ENCODE results near the gene PPP2R3A. TPM values are rescaled to one million over a fixed set of nuclear protein-coding genes. Genes with fewer than 3 reads are reported as not detected.

The PPP2R3A gene
- total RNA-seq, 1 experiment from 2014 or later: not detected

- no peaks in the 10 kb centered on the region for H3K4me1 ChIP-seq (ENCODE audit: low read length)
These were observed 1.2 kb upstream of the PPP2R3A start for GRCh38 chr3:135964160-135964955.

GRCh38 chr3:135965129-135965505 lies 411 bp upstream of the PPP2R3A start:
- H3K4me2 ChIP-seq (ENCODE audit: low read depth, low read length, poor library complexity, severe bottlenecking): no peak overlapping the region
- no peak for DNase-seq
- no peaks in the 10 kb centered on the region for H3K36me3 ChIP-seq (ENCODE audit: insufficient read depth, low read length)
- H2AFZ ChIP-seq (ENCODE audit: low read length): no peak overlapping the region
- H3K9me2 ChIP-seq (replicated peaks; ENCODE audit: insufficient read depth, low read length): no peaks in the 10 kb centered on the region
- H3K27ac ChIP-seq (ENCODE audit: low read length): no peak overlapping the region
- no peaks in the 10 kb centered on the region for H3K4me1 ChIP-seq (ENCODE audit: low read length)
- H3K79me2 ChIP-seq (ENCODE audit: low read length): no peaks in the 10 kb centered on the region
- no peak overlapping the region for H3K9ac ChIP-seq (ENCODE audit: low read length)
- H3K27me3 ChIP-seq (ENCODE audit: low read length): no peaks in the 10 kb centered on the region
- no peaks in the 10 kb centered on the region; the same call in 1 of the 2 replicates for H3K9me3 ChIP-seq (ENCODE audit: low read length)
- no peak overlapping the region for H3K4me3 ChIP-seq (ENCODE audit: low read length)
- no peaks in the 10 kb centered on the region for H4K20me1 ChIP-seq (ENCODE audit: insufficient read depth, low read depth, low read length)

More at GRCh38 chr3:135964160-135964955, 1.2 kb upstream of the PPP2R3A start:
- Histone ChIP-seq H3K27me3 (ENCODE audit: low read length) (no peaks in the 10 kb centered on the region), H3K9me2 (replicated peaks; ENCODE audit: insufficient read depth, low read length) (no peaks in the 10 kb centered on the region), H3K9me3 (ENCODE audit: low read length) (no peaks in the 10 kb centered on the region; the same call in 1 of the 2 replicates), H3K9ac (ENCODE audit: low read length) (no peak overlapping the region), H3K27ac (ENCODE audit: low read length) (no peak overlapping the region), H4K20me1 (ENCODE audit: insufficient read depth, low read depth, low read length) (no peaks in the 10 kb centered on the region), H2AFZ (ENCODE audit: low read length) (no peak overlapping the region), H3K4me3 (ENCODE audit: low read length) (no peak overlapping the region), H3K4me2 (ENCODE audit: low read depth, low read length, poor library complexity, severe bottlenecking) (no peak overlapping the region), H3K36me3 (ENCODE audit: insufficient read depth, low read length) (no peaks in the 10 kb centered on the region), H3K79me2 (ENCODE audit: low read length) (no peaks in the 10 kb centered on the region)
- no peak for DNase-seq

GRCh38 chr3:135966271-135966961 lies 888 bp downstream of the PPP2R3A start:
- no peak overlapping the region for H3K4me2 ChIP-seq (ENCODE audit: low read depth, low read length, poor library complexity, severe bottlenecking)
- H3K79me2 ChIP-seq (ENCODE audit: low read length): no peaks in the 10 kb centered on the region
- no peak overlapping the region for H2AFZ ChIP-seq (ENCODE audit: low read length)
- no peaks in the 10 kb centered on the region for H4K20me1 ChIP-seq (ENCODE audit: insufficient read depth, low read depth, low read length)
- H3K9me3 ChIP-seq (ENCODE audit: low read length): no peaks in the 10 kb centered on the region; the same call in 1 of the 2 replicates
- H3K36me3 ChIP-seq (ENCODE audit: insufficient read depth, low read length): no peaks in the 10 kb centered on the region
- no peaks in the 10 kb centered on the region for H3K9me2 ChIP-seq (replicated peaks; ENCODE audit: insufficient read depth, low read length)
- DNase-seq: no peak
- H3K27me3 ChIP-seq (ENCODE audit: low read length): no peaks in the 10 kb centered on the region
- no peaks in the 10 kb centered on the region for H3K4me1 ChIP-seq (ENCODE audit: low read length)
- no peak overlapping the region for H3K9ac ChIP-seq (ENCODE audit: low read length)
- no peak overlapping the region for H3K4me3 ChIP-seq (ENCODE audit: low read length)
- H3K27ac ChIP-seq (ENCODE audit: low read length): no peak overlapping the region

GRCh38 chr3:135966962-135967274 lies 1.4 kb downstream of the PPP2R3A start:
- Histone ChIP-seq H3K4me3 (ENCODE audit: low read length) (no peak overlapping the region), H3K9me3 (ENCODE audit: low read length) (no peaks in the 10 kb centered on the region), H3K27me3 (ENCODE audit: low read length) (no peaks in the 10 kb centered on the region), H3K4me2 (ENCODE audit: low read depth, low read length, poor library complexity, severe bottlenecking) (no peak overlapping the region), H3K4me1 (ENCODE audit: low read length) (no peaks in the 10 kb centered on the region), H3K36me3 (ENCODE audit: insufficient read depth, low read length) (no peaks in the 10 kb centered on the region), H3K9ac (ENCODE audit: low read length) (no peak overlapping the region), H3K27ac (ENCODE audit: low read length) (no peak overlapping the region), H2AFZ (ENCODE audit: low read length) (no peak overlapping the region), H4K20me1 (ENCODE audit: insufficient read depth, low read depth, low read length) (no peaks in the 10 kb centered on the region), H3K79me2 (ENCODE audit: low read length) (no peaks in the 10 kb centered on the region), H3K9me2 (replicated peaks; ENCODE audit: insufficient read depth, low read length) (no peaks in the 10 kb centered on the region)
- no peak for DNase-seq

- Histone ChIP-seq H3K4me1 (ENCODE audit: low read length) (no peaks in the 10 kb centered on the region), H3K27ac (ENCODE audit: low read length) (no peak overlapping the region), H3K4me3 (ENCODE audit: low read length) (no peak overlapping the region), H4K20me1 (ENCODE audit: insufficient read depth, low read depth, low read length) (no peaks in the 10 kb centered on the region), H3K4me2 (ENCODE audit: low read depth, low read length, poor library complexity, severe bottlenecking) (no peak overlapping the region), H3K9me2 (replicated peaks; ENCODE audit: insufficient read depth, low read length) (no peaks in the 10 kb centered on the region), H2AFZ (ENCODE audit: low read length) (no peak overlapping the region), H3K9me3 (ENCODE audit: low read length) (no peaks in the 10 kb centered on the region), H3K36me3 (ENCODE audit: insufficient read depth, low read length) (no peaks in the 10 kb centered on the region), H3K9ac (ENCODE audit: low read length) (no peak overlapping the region), H3K27me3 (ENCODE audit: low read length) (no peaks in the 10 kb centered on the region), H3K79me2 (ENCODE audit: low read length) (no peaks in the 10 kb centered on the region)
- DNase-seq: no peak
These were observed 2.3 kb downstream of the PPP2R3A start for GRCh38 chr3:135967867-135968266.

GRCh38 chr3:135970506-135971116 lies 5.1 kb downstream of the PPP2R3A start:
- Histone ChIP-seq H2AFZ (ENCODE audit: low read length) (no peak overlapping the region), H3K9me2 (replicated peaks; ENCODE audit: insufficient read depth, low read length) (no peaks in the 10 kb centered on the region), H3K79me2 (ENCODE audit: low read length) (no peaks in the 10 kb centered on the region), H3K4me3 (ENCODE audit: low read length) (no peak overlapping the region), H3K4me1 (ENCODE audit: low read length) (no peaks in the 10 kb centered on the region), H3K27ac (ENCODE audit: low read length) (no peak overlapping the region), H4K20me1 (ENCODE audit: insufficient read depth, low read depth, low read length) (no peaks in the 10 kb centered on the region), H3K27me3 (ENCODE audit: low read length) (no peaks in the 10 kb centered on the region), H3K4me2 (ENCODE audit: low read depth, low read length, poor library complexity, severe bottlenecking) (no peak overlapping the region), H3K9ac (ENCODE audit: low read length) (no peak overlapping the region), H3K9me3 (ENCODE audit: low read length) (no peaks in the 10 kb centered on the region), H3K36me3 (ENCODE audit: insufficient read depth, low read length) (no peaks in the 10 kb centered on the region)
- no peak for DNase-seq

GRCh38 chr3:135973841-135974240 lies 8.3 kb downstream of the PPP2R3A start:
- H3K79me2 ChIP-seq (ENCODE audit: low read length): no peaks in the 10 kb centered on the region
- no peak overlapping the region for H3K9ac ChIP-seq (ENCODE audit: low read length)
- H2AFZ ChIP-seq (ENCODE audit: low read length): no peak overlapping the region
- H3K36me3 ChIP-seq (ENCODE audit: insufficient read depth, low read length): no peaks in the 10 kb centered on the region
- no peaks in the 10 kb centered on the region for H4K20me1 ChIP-seq (ENCODE audit: insufficient read depth, low read depth, low read length)
- DNase-seq: no peak
- H3K4me3 ChIP-seq (ENCODE audit: low read length): no peak overlapping the region
- no peak overlapping the region for H3K4me2 ChIP-seq (ENCODE audit: low read depth, low read length, poor library complexity, severe bottlenecking)
- H3K27ac ChIP-seq (ENCODE audit: low read length): no peak overlapping the region
- H3K9me3 ChIP-seq (ENCODE audit: low read length): no peaks in the 10 kb centered on the region
- H3K27me3 ChIP-seq (ENCODE audit: low read length): no peaks in the 10 kb centered on the region
- no peaks in the 10 kb centered on the region for H3K9me2 ChIP-seq (replicated peaks; ENCODE audit: insufficient read depth, low read length)
- H3K4me1 ChIP-seq (ENCODE audit: low read length): no peaks in the 10 kb centered on the region

GRCh38 chr3:135975053-135975452 lies 9.5 kb downstream of the PPP2R3A start:
- H3K9ac ChIP-seq (ENCODE audit: low read length): no peak overlapping the region
- no peak overlapping the region for H2AFZ ChIP-seq (ENCODE audit: low read length)
- DNase-seq: no peak
- H4K20me1 ChIP-seq (ENCODE audit: insufficient read depth, low read depth, low read length): no peaks in the 10 kb centered on the region
- no peaks in the 10 kb centered on the region for H3K79me2 ChIP-seq (ENCODE audit: low read length)
- H3K36me3 ChIP-seq (ENCODE audit: insufficient read depth, low read length): no peaks in the 10 kb centered on the region
- no peak overlapping the region for H3K4me2 ChIP-seq (ENCODE audit: low read depth, low read length, poor library complexity, severe bottlenecking)
- no peak overlapping the region for H3K4me3 ChIP-seq (ENCODE audit: low read length)
- H3K9me3 ChIP-seq (ENCODE audit: low read length): no peaks in the 10 kb centered on the region
- H3K27ac ChIP-seq (ENCODE audit: low read length): no peak overlapping the region
- no peaks in the 10 kb centered on the region for H3K4me1 ChIP-seq (ENCODE audit: low read length)
- H3K9me2 ChIP-seq (replicated peaks; ENCODE audit: insufficient read depth, low read length): no peaks in the 10 kb centered on the region
- no peaks in the 10 kb centered on the region for H3K27me3 ChIP-seq (ENCODE audit: low read length)
